GM12873 (cell line): Measurements from ENCODE around the gene ATP11C.

Source experiments
- CTCF ChIP-seq: IDR thresholded peaks from 2 replicates; pipeline ENCODE4 v1.5.1; 2012; ENCODE audit warnings: low read depth, mild to moderate bottlenecking, moderate library complexity, low read length, control low read depth; ENCODE audit not compliant: insufficient read depth; ENCODE audit errors: missing control alignments

Gene ATP11C

GRCh38 chrX:139750390-139750789 is 182.5 kb downstream of the ATP11C start:
- no peak for TF ChIP-seq CTCF

- no peak for TF ChIP-seq CTCF
These were observed 193.7 kb downstream of the ATP11C start for GRCh38 chrX:139739138-139739537.

- TF ChIP-seq CTCF = no peak
These were observed 194.3 kb downstream of the ATP11C start for GRCh38 chrX:139738581-139738980.

- no peak for TF ChIP-seq CTCF
These were observed 196.7 kb downstream of the ATP11C start for GRCh38 chrX:139736151-139736550.

GRCh38 chrX:139734996-139735395 is 197.9 kb downstream of the ATP11C start:
- TF ChIP-seq CTCF = no peak

GRCh38 chrX:139725720-139726119 is 207.1 kb downstream of the ATP11C start:
- no peak for TF ChIP-seq CTCF

GRCh38 chrX:139724626-139725025 is 208.2 kb downstream of the ATP11C start:
- no peak for TF ChIP-seq CTCF
